ENCODE results near the gene KCNN3. TPM values are rescaled to one million over a fixed set of nuclear protein-coding genes. Genes with fewer than 3 reads are reported as not detected.

Gene KCNN3
- total RNA-seq, 1 experiment from 2014 or later, result 0.26 TPM

GRCh38 chr1:154657556-154657955 lies 212.5 kb downstream of the KCNN3 start:
- Histone ChIP-seq H4K20me1 (ENCODE audit: low read length) (no peaks in the 10 kb centered on the region), H3K9ac (ENCODE audit: low read length) (no peak overlapping the region), H3K4me2 (ENCODE audit: low read length) (no peak overlapping the region), H3K4me3 (ENCODE audit: low read length) (no peak overlapping the region), H3K27ac (ENCODE audit: low read length) (no peak overlapping the region), H2AFZ (ENCODE audit: low read length) (no peak overlapping the region), H3K4me1 (ENCODE audit: insufficient read depth, low read length) (no peaks in the 10 kb centered on the region), H3F3A (ENCODE audit: low read length, unreplicated experiment) (no peaks in the 10 kb centered on the region), H3K9me3 (ENCODE audit: low read length) (peaks cover 11% of the 10 kb centered on the region; the same call in 1 of the 2 replicates), H3K36me3 (ENCODE audit: low read depth, low read length) (no peaks in the 10 kb centered on the region), H3K9me2 (replicated peaks; ENCODE audit: low read length) (no peaks in the 10 kb centered on the region), H3K79me2 (ENCODE audit: low read length) (no peaks in the 10 kb centered on the region), H3K27me3 (ENCODE audit: low read length) (peaks cover 74% of the 10 kb centered on the region)
- BruUV-seq (replicated peaks), result no TSS peak
- DNase-seq (no peak), ATAC-seq (no peak)
- POLR2A ChIA-PET (ENCODE audit: unreplicated experiment), result no interaction called here
- CTCF ChIA-PET, result no interaction called here
- TF ChIP-seq EZH2 (IDR thresholded peaks at IDR 0.05; ENCODE audit: low read length, unreplicated experiment), result no peak
- TF ChIP-seq EZH2phosphoT487 (IDR thresholded peaks at IDR 0.05; ENCODE audit: borderline replicate concordance, low read length), result no peak
- TF ChIP-seq CTCF (conservative IDR thresholded peaks at IDR 0.05; ENCODE audit: low read depth, low read length), result no peak
- intact Hi-C loops (cut with micrococcal nuclease), result no loop called here

DNA sequence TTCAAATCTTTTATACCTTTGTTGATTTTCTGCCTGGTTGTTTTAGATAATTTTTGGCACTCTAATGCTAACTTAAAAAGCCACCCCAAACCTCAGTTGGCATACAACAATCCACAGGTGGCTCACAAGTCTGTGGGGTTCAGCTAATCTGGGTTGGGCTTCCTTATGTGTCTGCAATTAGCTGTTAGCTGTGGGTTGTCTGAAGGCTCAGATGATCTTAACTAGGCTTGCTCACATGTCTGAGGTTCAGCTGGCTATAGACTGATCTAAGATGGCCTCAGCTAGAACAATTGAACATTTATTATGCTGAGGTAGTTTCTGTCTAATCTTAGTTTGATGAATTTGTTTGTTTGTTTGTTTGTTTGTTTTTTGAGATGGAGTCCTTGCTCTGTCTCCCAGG lies 217.2 kb downstream of the KCNN3 start:
- POLR2A ChIA-PET (ENCODE audit: unreplicated experiment), result no interaction called here
- Histone ChIP-seq H3K9ac (ENCODE audit: low read length) (no peak overlapping the region), H3K4me3 (ENCODE audit: low read length) (no peak overlapping the region), H3K27ac (ENCODE audit: low read length) (no peak overlapping the region), H3K36me3 (ENCODE audit: low read depth, low read length) (no peaks in the 10 kb centered on the region), H3K79me2 (ENCODE audit: low read length) (no peaks in the 10 kb centered on the region), H3F3A (ENCODE audit: low read length, unreplicated experiment) (no peaks in the 10 kb centered on the region), H3K4me1 (ENCODE audit: insufficient read depth, low read length) (no peaks in the 10 kb centered on the region), H3K4me2 (ENCODE audit: low read length) (no peak overlapping the region), H3K27me3 (ENCODE audit: low read length) (peaks cover 49% of the 10 kb centered on the region), H4K20me1 (ENCODE audit: low read length) (no peaks in the 10 kb centered on the region), H3K9me2 (replicated peaks; ENCODE audit: low read length) (no peaks in the 10 kb centered on the region), H2AFZ (ENCODE audit: low read length) (no peak overlapping the region), H3K9me3 (ENCODE audit: low read length) (peaks cover 11% of the 10 kb centered on the region; the same call in 1 of the 2 replicates)
- intact Hi-C loops (cut with micrococcal nuclease), result no loop called here
- CTCF ChIA-PET, result no interaction called here
- BruUV-seq (replicated peaks), result no TSS peak
- ATAC-seq (no peak), DNase-seq (no peak)
- no peak for TF ChIP-seq CTCF (conservative IDR thresholded peaks at IDR 0.05; ENCODE audit: low read depth, low read length)
- no peak for TF ChIP-seq EZH2phosphoT487 (IDR thresholded peaks at IDR 0.05; ENCODE audit: borderline replicate concordance, low read length)
- no peak for TF ChIP-seq EZH2 (IDR thresholded peaks at IDR 0.05; ENCODE audit: low read length, unreplicated experiment)

Other genes starting within 250 kb of the KCNN3 start
- 32.3 and 41.5 TPM in 2 replicates for gene PMVK, start 66.4 kb upstream of the KCNN3 start, total RNA-seq (2014; rRNA removed)
- 35.4 and 43.1 TPM in 2 replicates for gene PBXIP1, start 85.8 kb upstream of the KCNN3 start, total RNA-seq (2014; rRNA removed)
- 41.7 and 43.3 TPM in 2 replicates for gene PYGO2, start 91.5 kb upstream of the KCNN3 start, total RNA-seq (2014; rRNA removed)
- 106 and 107 TPM in 2 replicates for gene SHC1, start 100.5 kb upstream of the KCNN3 start, total RNA-seq (2014; rRNA removed)
- 330 and 390 TPM in 2 replicates for gene CKS1B, start 104.4 kb upstream of the KCNN3 start, total RNA-seq (2014; rRNA removed)
- gene FLAD1, start 113.1 kb upstream of the KCNN3 start, total RNA-seq (2014; rRNA removed), result 58.5 and 84.0 TPM in 2 replicates
- gene LENEP, start 123.3 kb upstream of the KCNN3 start, total RNA-seq (2014; rRNA removed), result not detected in 2 replicates
- 39.7 and 59.1 TPM in 2 replicates for gene ZBTB7B, start 132.5 kb upstream of the KCNN3 start, total RNA-seq (2014; rRNA removed)
- 0.18 and 3.0 TPM in 2 replicates for gene DCST2, start 163.5 kb upstream of the KCNN3 start, total RNA-seq (2014; rRNA removed)
- gene DCST1, start 163.5 kb upstream of the KCNN3 start, total RNA-seq (2014; rRNA removed), result not detected in 2 replicates
- gene ADAM15, start 181.0 kb upstream of the KCNN3 start, total RNA-seq (2014; rRNA removed), result 334 and 384 TPM in 2 replicates
- 36.7 and 37.4 TPM in 2 replicates for gene EFNA4, start 193.5 kb upstream of the KCNN3 start, total RNA-seq (2014; rRNA removed)
- 16.2 and 23.5 TPM in 2 replicates for gene EFNA3, start 208.6 kb upstream of the KCNN3 start, total RNA-seq (2014; rRNA removed)